HT-29 (cell line): ENCODE results near the gene GJC3. TPM values are rescaled to one million over a fixed set of nuclear protein-coding genes. Genes with fewer than 3 reads are reported as not detected.
"Not testable (repeated sequence)": the region's sequence is repeated elsewhere in the genome, so short reads cannot be mapped to it uniquely, and the experiment has no call there.

ENCODE experiments used
- DNase-seq: peaks from one replicate; pipeline ENCODE4 v3.0.0-alpha.2; 2015; ENCODE audit warnings: low spot score
- total RNA-seq: library from RNA; depleted of rRNA; stranded (reverse); fragments of >200 nt; shearing (Covaris generic); gene quantifications from 2 replicates; pipeline ENCODE4 v1.2.3, GENCODE V29; 2014; rRNA removed

The GJC3 gene
- not detected in 2 replicates for total RNA-seq

- peak; percentile 85 for DNase-seq
Observed at GRCh38 chr7:99928994-99929729, at the start of gene GJC3. Gene GJC3 (minus strand): TSS chr7:99929620. CDS start chr7:99929620, 0 bp downstream.

GRCh38 chr7:99976626-99977025 lies 47.2 kb upstream of the GJC3 start:
- DNase-seq: no peak

- peak; percentile 80 for DNase-seq
Observed at GRCh38 chr7:99975782-99976521, 46.5 kb upstream of the GJC3 start, which contains the start of gene AZGP1. Gene AZGP1 (minus strand): TSS chr7:99976031. CDS start chr7:99976020, 11 bp downstream.

- no peak for DNase-seq
Observed at GRCh38 chr7:99974681-99975080, 45.3 kb upstream of the GJC3 start.

- not testable (repeated sequence) for DNase-seq
Observed at GRCh38 chr7:99973817-99974216, 44.4 kb upstream of the GJC3 start.

- DNase-seq: no peak
Observed at GRCh38 chr7:99971242-99971641, 41.8 kb upstream of the GJC3 start.

GRCh38 chr7:99969813-99970212 lies 40.4 kb upstream of the GJC3 start:
- DNase-seq: not testable (repeated sequence)

GRCh38 chr7:99969298-99969697 lies 39.9 kb upstream of the GJC3 start:
- DNase-seq: no peak

- DNase-seq: no peak
Observed at GRCh38 chr7:99958564-99959227, 29.3 kb upstream of the GJC3 start.

GRCh38 chr7:99955247-99955646 lies 25.8 kb upstream of the GJC3 start:
- DNase-seq: peak; percentile 63

- not testable (repeated sequence) for DNase-seq
Observed at GRCh38 chr7:99954643-99955042, 25.2 kb upstream of the GJC3 start.

- DNase-seq: no peak
Observed at GRCh38 chr7:99953649-99954048, 24.2 kb upstream of the GJC3 start.

GRCh38 chr7:99952649-99953048 lies 23.2 kb upstream of the GJC3 start:
- DNase-seq: not testable (repeated sequence)

- not testable (repeated sequence) for DNase-seq
Observed at GRCh38 chr7:99950819-99951218, 21.4 kb upstream of the GJC3 start.

GRCh38 chr7:99949645-99950228 lies 20.3 kb upstream of the GJC3 start:
- DNase-seq: peak; percentile 23

GRCh38 chr7:99947608-99948007 lies 18.2 kb upstream of the GJC3 start:
- DNase-seq: no peak

- no peak for DNase-seq
Observed at GRCh38 chr7:99944497-99945070, 15.2 kb upstream of the GJC3 start.

GRCh38 chr7:99943641-99944496 lies 14.4 kb upstream of the GJC3 start:
- no peak for DNase-seq

- DNase-seq: no peak
Observed at GRCh38 chr7:99938296-99938695, 8.9 kb upstream of the GJC3 start.

- not testable (repeated sequence) for DNase-seq
Observed at GRCh38 chr7:99935009-99935408, 5.6 kb upstream of the GJC3 start.
